K562 (cell line): Measurements from ENCODE around the gene HOMEZ. TPM values are rescaled to one million over a fixed set of nuclear protein-coding genes. Genes with fewer than 3 reads are reported as not detected.

Source experiments
- ATF7 ChIP-seq: fragments of 450-650 bp; IDR thresholded peaks from 2 replicates; pipeline ENCODE4 v1.7.1; 2014; ENCODE audit warnings: mild to moderate bottlenecking, moderate library complexity
- BRD9 ChIP-seq: fragments of 450-650 bp; IDR thresholded peaks from 2 replicates; pipeline ENCODE4 v1.6.1; 2018; ENCODE audit warnings: low read depth; ENCODE audit not compliant: partially characterized antibody
- CBX1 ChIP-seq: sonication (generic); IDR thresholded peaks from 2 replicates; pipeline ENCODE4 v1.6.1; 2016; ENCODE audit warnings: antibody characterized with exemption, low read depth, mild to moderate bottlenecking
- CXXC5 ChIP-seq: fragments of 250-450 bp; sonication (Bioruptor Pico); IDR thresholded peaks from 2 replicates; pipeline ENCODE4 v1.8.0; 2022; ENCODE audit warnings: inconsistent platforms, mild to moderate bottlenecking, moderate library complexity
- HMG20B ChIP-seq: fragments of 250-450 bp; sonication (Bioruptor Pico); IDR thresholded peaks from 2 replicates; pipeline ENCODE4 v1.5.0; 2021; ENCODE audit warnings: mild to moderate bottlenecking
- L3MBTL2 ChIP-seq: fragments of 450-650 bp; IDR thresholded peaks from 2 replicates; pipeline ENCODE4 v1.6.1; 2016; ENCODE audit warnings: mild to moderate bottlenecking, moderate library complexity
- MBD2 ChIP-seq: sonication (generic); IDR thresholded peaks from 2 replicates; pipeline ENCODE4 v1.6.1; 2016; ENCODE audit warnings: low read depth, borderline replicate concordance
- NRF1 ChIP-seq, 2 experiments: fragments of 450-650 bp; IDR thresholded peaks in 1 of 2; conservative IDR thresholded peaks in 1 of 2; 2 replicates each; pipeline ENCODE4 v1.6.1; 2014; ENCODE audit warnings: mild to moderate bottlenecking in 2 of 2
- PHF8 ChIP-seq: fragments of 200-600 bp; sonication (generic); IDR thresholded peaks from 2 replicates; pipeline ENCODE4 v1.6.1; 2012; ENCODE audit warnings: mixed run types, mild to moderate bottlenecking, inconsistent platforms, low read length, moderate library complexity, borderline replicate concordance
- RBFOX2 ChIP-seq: fragments of 200-400 bp; formaldehyde crosslinking; IDR thresholded peaks from 2 replicates; pipeline ENCODE4 v1.6.1; 2017; ENCODE audit warnings: low read depth, mild to moderate bottlenecking, low read length, moderate library complexity
- RHOXF2B ChIP-seq: fragments of 250-450 bp; sonication (Bioruptor Pico); conservative IDR thresholded peaks from 2 replicates; pipeline ENCODE4 v1.5.1; 2021
- ZBTB7A ChIP-seq: IDR thresholded peaks from 2 replicates; pipeline ENCODE4 v1.6.1; 2011; ENCODE audit warnings: low read depth, mild to moderate bottlenecking, low read length, moderate library complexity, borderline replicate concordance; ENCODE audit not compliant: control insufficient read depth
- polyA plus RNA-seq, 8 experiments: library from polyadenylated mRNA; depleted of rRNA in 4 of 8; stranded (reverse) in 5 of 8; unstranded in 3 of 8; fragments of >200 nt; fragmentation: Nextera tagmentation in 2 of 8; fragmentation: Illumina TruSeq in 1 of 8; extraction: Ambion mirVana in 2 of 8; extraction: Trizol in 1 of 8; gene quantifications; 2 replicates each; pipeline versions ENCODE4 v1.2.1 to v1.2.3, GENCODE V29; 2011 to 2014; ENCODE audit warnings: inconsistent platforms in 1 of 8, missing spikeins in 1 of 8
- total RNA-seq, 7 experiments: library from RNA; depleted of rRNA in 6 of 7; stranded (reverse); fragments of >200 nt in 6 of 7; fragmentation: Illumina TruSeq in 2 of 7; extraction: Trizol in 2 of 7; gene quantifications; 2 replicates each; pipeline versions ENCODE4 v1.2.1 to v1.2.3, GENCODE V29; 2011 to 2021; ENCODE audit warnings: low replicate concordance in 1 of 7
- TF ChIP-seq, protein P1 (sequence below): sonication (generic); formaldehyde crosslinking; IDR thresholded peaks from 2 replicates; pipeline ENCODE4 v1.8.0; 2022; ENCODE audit warnings: mild to moderate bottlenecking, missing genetic modification reagents
- TF ChIP-seq, protein P2 (sequence below): sonication (generic); formaldehyde crosslinking; IDR thresholded peaks from 2 replicates; pipeline ENCODE4 v1.8.0; 2022; ENCODE audit warnings: missing genetic modification reagents, mild to moderate bottlenecking, borderline replicate concordance
- TF ChIP-seq, protein P3 (sequence below): fragments of 250-450 bp; sonication (Bioruptor Pico); IDR thresholded peaks from 2 replicates; pipeline ENCODE4 v1.8.0; 2022; ENCODE audit warnings: moderate library complexity, mild to moderate bottlenecking, inconsistent platforms
- TF ChIP-seq, protein P4 (sequence below), 3 experiments: fragments of 200-800 bp in 1 of 3; sonication (Bioruptor generic) in 1 of 3; sonication (generic) in 1 of 3; formaldehyde crosslinking in 1 of 3; IDR thresholded peaks; 2 replicates each; pipeline versions ENCODE4 v1.6.1 to v1.8.0; 2016 to 2022; ENCODE audit warnings: mild to moderate bottlenecking in 2 of 3, missing compliant biosample characterization in 2 of 3, missing genetic modification characterization in 2 of 3, missing genetic modification reagents in 1 of 3
- TF ChIP-seq, protein P5 (sequence below): fragments of 250-450 bp; sonication (Bioruptor Pico); IDR thresholded peaks from 2 replicates; pipeline ENCODE4 v1.4.0; 2020

HOMEZ gene
- total and polyA plus RNA-seq, 9 of the 15 experiments (the other 6 are each of a cell fraction or from before 2014, with no cell fraction given) = 3.0 to 30.2 (median 16.9) TPM

DNA sequence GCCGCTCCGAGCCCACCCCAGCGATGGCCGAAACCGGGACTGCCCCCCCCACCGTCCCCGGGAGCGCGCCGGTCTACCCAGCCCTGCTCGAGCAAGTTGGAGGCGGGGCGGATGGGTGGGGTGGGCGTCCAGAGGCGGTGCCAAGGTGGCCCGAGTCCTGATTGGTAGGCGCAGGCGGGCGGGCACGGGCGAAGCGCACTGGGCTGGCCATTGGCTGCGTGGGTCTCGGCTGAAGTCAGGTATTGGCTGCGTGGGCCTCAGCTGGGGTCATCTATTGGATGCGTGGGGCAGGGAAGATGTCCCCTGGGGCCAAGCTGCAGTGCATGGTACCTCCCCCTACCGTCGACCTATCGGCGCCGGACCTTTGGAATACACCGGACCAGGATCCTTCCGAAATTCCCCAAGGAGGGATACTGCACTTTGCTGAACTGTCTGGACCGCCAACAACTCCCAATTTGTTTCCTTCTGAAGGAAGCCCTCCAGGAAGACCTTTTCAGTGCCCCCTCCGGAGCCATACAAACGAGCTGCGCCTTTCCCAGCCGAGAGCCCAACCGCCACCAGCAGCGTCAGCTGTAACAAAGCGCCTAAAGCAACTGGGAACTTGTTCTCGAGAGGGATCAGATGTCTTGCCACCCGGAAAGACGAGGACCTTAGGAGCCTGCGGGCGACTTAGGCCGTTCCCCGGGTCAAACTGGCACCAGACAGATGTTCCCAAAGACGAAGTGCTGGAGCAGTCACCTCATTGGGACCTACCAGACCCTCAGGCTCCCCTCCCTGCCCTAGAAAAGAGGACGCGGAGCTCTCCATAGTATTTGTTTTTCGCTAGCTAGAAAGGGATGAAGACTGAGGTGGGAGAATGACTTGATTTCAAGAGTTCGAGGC, at the start of gene HOMEZ (continued):
- TF ChIP-seq, protein P1, sequence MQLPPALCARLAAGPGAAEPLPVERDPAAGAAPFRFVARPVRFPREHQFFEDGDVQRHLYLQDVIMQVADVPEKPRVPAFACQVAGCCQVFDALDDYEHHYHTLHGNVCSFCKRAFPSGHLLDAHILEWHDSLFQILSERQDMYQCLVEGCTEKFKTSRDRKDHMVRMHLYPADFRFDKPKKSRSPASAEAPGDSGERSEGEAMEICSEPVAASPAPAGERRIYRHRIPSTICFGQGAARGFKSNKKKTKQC (CRISPR knock-in tag) = no peak
- TF ChIP-seq HMG20B (CRISPR knock-in tag) (no peak), NRF1 (conservative IDR thresholded peaks at IDR 0.05 in 1 of 2, IDR thresholded peaks at IDR 0.05 in 1 of 2) (peak; percentile 91 to 93), CXXC5 (CRISPR knock-in tag) (peak; percentile 62), BRD9 (peak; percentile 43), RHOXF2B (CRISPR knock-in tag) (no peak), PHF8 (peak; percentile 72), ATF7 (peak; percentile 84), ZBTB7A (peak; percentile 47; the same call in 1 of the 2 replicates), RBFOX2 (peak; percentile 75), L3MBTL2 (peak; percentile 80), CBX1 (peak; percentile 52; the same call in 1 of the 2 replicates), MBD2 (peak; percentile 98)
- TF ChIP-seq, protein P2, sequence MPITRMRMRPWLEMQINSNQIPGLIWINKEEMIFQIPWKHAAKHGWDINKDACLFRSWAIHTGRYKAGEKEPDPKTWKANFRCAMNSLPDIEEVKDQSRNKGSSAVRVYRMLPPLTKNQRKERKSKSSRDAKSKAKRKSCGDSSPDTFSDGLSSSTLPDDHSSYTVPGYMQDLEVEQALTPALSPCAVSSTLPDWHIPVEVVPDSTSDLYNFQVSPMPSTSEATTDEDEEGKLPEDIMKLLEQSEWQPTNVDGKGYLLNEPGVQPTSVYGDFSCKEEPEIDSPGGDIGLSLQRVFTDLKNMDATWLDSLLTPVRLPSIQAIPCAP (CRISPR knock-in tag) = no peak
- TF ChIP-seq, protein P3, sequence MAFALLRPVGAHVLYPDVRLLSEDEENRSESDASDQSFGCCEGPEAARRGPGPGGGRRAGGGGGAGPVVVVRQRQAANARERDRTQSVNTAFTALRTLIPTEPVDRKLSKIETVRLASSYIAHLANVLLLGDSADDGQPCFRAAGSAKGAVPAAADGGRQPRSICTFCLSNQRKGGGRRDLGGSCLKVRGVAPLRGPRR (CRISPR knock-in tag) = no peak
- TF ChIP-seq, protein P4, sequence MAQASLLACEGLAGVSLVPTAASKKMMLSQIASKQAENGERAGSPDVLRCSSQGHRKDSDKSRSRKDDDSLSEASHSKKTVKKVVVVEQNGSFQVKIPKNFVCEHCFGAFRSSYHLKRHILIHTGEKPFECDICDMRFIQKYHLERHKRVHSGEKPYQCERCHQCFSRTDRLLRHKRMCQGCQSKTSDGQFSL (CRISPR knock-in tag; IDR thresholded peaks at IDR 0.05) = peak; percentile 99
- TF ChIP-seq, protein P4 (tag; IDR thresholded peaks at IDR 0.05) = peak in 1 of 2 experiments; percentile 99; a peak in 2 of 4 replicates
- TF ChIP-seq, protein P5, sequence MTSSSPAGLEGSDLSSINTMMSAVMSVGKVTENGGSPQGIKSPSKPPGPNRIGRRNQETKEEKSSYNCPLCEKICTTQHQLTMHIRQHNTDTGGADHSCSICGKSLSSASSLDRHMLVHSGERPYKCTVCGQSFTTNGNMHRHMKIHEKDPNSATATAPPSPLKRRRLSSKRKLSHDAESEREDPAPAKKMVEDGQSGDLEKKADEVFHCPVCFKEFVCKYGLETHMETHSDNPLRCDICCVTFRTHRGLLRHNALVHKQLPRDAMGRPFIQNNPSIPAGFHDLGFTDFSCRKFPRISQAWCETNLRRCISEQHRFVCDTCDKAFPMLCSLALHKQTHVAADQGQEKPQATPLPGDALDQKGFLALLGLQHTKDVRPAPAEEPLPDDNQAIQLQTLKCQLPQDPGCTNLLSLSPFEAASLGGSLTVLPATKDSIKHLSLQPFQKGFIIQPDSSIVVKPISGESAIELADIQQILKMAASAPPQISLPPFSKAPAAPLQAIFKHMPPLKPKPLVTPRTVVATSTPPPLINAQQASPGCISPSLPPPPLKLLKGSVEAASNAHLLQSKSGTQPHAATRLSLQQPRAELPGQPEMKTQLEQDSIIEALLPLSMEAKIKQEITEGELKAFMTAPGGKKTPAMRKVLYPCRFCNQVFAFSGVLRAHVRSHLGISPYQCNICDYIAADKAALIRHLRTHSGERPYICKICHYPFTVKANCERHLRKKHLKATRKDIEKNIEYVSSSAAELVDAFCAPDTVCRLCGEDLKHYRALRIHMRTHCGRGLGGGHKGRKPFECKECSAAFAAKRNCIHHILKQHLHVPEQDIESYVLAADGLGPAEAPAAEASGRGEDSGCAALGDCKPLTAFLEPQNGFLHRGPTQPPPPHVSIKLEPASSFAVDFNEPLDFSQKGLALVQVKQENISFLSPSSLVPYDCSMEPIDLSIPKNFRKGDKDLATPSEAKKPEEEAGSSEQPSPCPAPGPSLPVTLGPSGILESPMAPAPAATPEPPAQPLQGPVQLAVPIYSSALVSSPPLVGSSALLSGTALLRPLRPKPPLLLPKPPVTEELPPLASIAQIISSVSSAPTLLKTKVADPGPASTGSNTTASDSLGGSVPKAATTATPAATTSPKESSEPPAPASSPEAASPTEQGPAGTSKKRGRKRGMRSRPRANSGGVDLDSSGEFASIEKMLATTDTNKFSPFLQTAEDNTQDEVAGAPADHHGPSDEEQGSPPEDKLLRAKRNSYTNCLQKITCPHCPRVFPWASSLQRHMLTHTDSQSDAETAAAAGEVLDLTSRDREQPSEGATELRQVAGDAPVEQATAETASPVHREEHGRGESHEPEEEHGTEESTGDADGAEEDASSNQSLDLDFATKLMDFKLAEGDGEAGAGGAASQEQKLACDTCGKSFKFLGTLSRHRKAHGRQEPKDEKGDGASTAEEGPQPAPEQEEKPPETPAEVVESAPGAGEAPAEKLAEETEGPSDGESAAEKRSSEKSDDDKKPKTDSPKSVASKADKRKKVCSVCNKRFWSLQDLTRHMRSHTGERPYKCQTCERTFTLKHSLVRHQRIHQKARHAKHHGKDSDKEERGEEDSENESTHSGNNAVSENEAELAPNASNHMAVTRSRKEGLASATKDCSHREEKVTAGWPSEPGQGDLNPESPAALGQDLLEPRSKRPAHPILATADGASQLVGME (CRISPR knock-in tag) = peak; percentile 83; the same call in 1 of the 2 replicates
